ENCODE results near the gene ARID1A. TPM values are rescaled to one million over a fixed set of nuclear protein-coding genes. Genes with fewer than 3 reads are reported as not detected.

ARID1A gene
- total and polyA plus RNA-seq, 2 experiments from 2014 or later: 50.0 to 104 TPM

- Histone ChIP-seq H3K27me3 (ENCODE audit: insufficient read depth) (no peaks in the 10 kb centered on the region), H3K79me2 (replicated peaks; ENCODE audit: insufficient read depth) (peaks cover 83% of the 10 kb centered on the region), H3K4me2 (no peak overlapping the region), H2AFZ (no peak overlapping the region), H3K36me3 (ENCODE audit: insufficient read depth) (peaks cover 18% of the 10 kb centered on the region; the same call in 1 of the 2 replicates), H3F3A (replicated peaks; ENCODE audit: low read depth) (0 out of 2 replicates have a peak, but pooled peaks cover 5% of the 10 kb centered on the region), H4K20me1 (replicated peaks; ENCODE audit: insufficient read depth) (peaks cover 78% of the 10 kb centered on the region), H3K4me3 (no peak overlapping the region), H3K27ac (ENCODE audit: low read depth) (no peak overlapping the region), H3K9me2 (ENCODE audit: insufficient read depth) (no peaks in the 10 kb centered on the region), H3K4me1 (ENCODE audit: insufficient read depth) (peaks cover 9% of the 10 kb centered on the region)
- Mint-ChIP-seq H3K4me3 (no peak overlapping the region), H3K4me1 (peaks cover 18% of the 10 kb centered on the region), H3K36me3 (ENCODE audit: low read depth) (peaks cover 87% of the 10 kb centered on the region), H3K9me3 (no peaks in the 10 kb centered on the region), H3K27me3 (ENCODE audit: insufficient read depth, low read depth, poor library complexity) (peaks cover 6% of the 10 kb centered on the region), H3K27ac (no peak overlapping the region)
- DNase-seq (ENCODE audit: low spot score) (no peak), ATAC-seq (no peak)
- no peak for TF ChIP-seq NANOG (IDR thresholded peaks at IDR 0.05; ENCODE audit: borderline replicate concordance)
Observed at GRCh38 chr1:26748351-26748750, 52.5 kb downstream of the ARID1A start.

GRCh38 chr1:26749458-26749857, 53.6 kb downstream of the ARID1A start:
- H3K27me3 ChIP-seq (ENCODE audit: insufficient read depth): no peaks in the 10 kb centered on the region
- no peak overlapping the region for H3K27ac ChIP-seq (ENCODE audit: low read depth)
- H3K4me1 ChIP-seq (ENCODE audit: insufficient read depth): peaks cover 2% of the 10 kb centered on the region; the same call in 1 of the 2 replicates
- ATAC-seq: no peak
- H3K79me2 ChIP-seq (replicated peaks; ENCODE audit: insufficient read depth): peaks cover 92% of the 10 kb centered on the region
- H3K36me3 ChIP-seq (ENCODE audit: insufficient read depth): peaks cover 25% of the 10 kb centered on the region; the same call in 1 of the 2 replicates
- peaks cover 82% of the 10 kb centered on the region for H4K20me1 ChIP-seq (replicated peaks; ENCODE audit: insufficient read depth)
- no peaks in the 10 kb centered on the region for H3K9me2 ChIP-seq (ENCODE audit: insufficient read depth)
- H3K4me3 ChIP-seq: no peak overlapping the region
- no peak overlapping the region for H3K4me3 Mint-ChIP-seq
- H3K4me2 ChIP-seq: no peak overlapping the region
- H3K4me1 Mint-ChIP-seq: peaks cover 9% of the 10 kb centered on the region; the same call in 2 of the 3 replicates
- H3K27ac Mint-ChIP-seq: no peak overlapping the region
- no peak overlapping the region for H2AFZ ChIP-seq
- H3K36me3 Mint-ChIP-seq (ENCODE audit: low read depth): peaks cover 87% of the 10 kb centered on the region
- DNase-seq (ENCODE audit: low spot score): no peak
- no peaks in the 10 kb centered on the region; the same call in 2 of the 3 replicates for H3K9me3 Mint-ChIP-seq
- peaks cover 5% of the 10 kb centered on the region; the same call in 1 of the 2 replicates for H3F3A ChIP-seq (replicated peaks; ENCODE audit: low read depth)
- peaks cover 3% of the 10 kb centered on the region for H3K27me3 Mint-ChIP-seq (ENCODE audit: insufficient read depth, low read depth, poor library complexity)
- TF ChIP-seq STAT1 (IDR thresholded peaks at IDR 0.05; ENCODE audit: unreplicated experiment) (no peak), JUNB (IDR thresholded peaks at IDR 0.05; ENCODE audit: unreplicated experiment) (no peak), ZNF114 (CRISPR knock-in tag; IDR thresholded peaks at IDR 0.05) (no peak), EZH2 (IDR thresholded peaks at IDR 0.05; ENCODE audit: low read depth, unreplicated experiment) (no peak), ZNF331 (CRISPR knock-in tag; IDR thresholded peaks at IDR 0.05; ENCODE audit: low read depth) (no peak), REST (IDR thresholded peaks at IDR 0.05; ENCODE audit: unreplicated experiment) (no peak), ETS1 (IDR thresholded peaks at IDR 0.05) (no peak), CREB1 (CRISPR knock-in tag; IDR thresholded peaks at IDR 0.05; ENCODE audit: low read depth) (no peak), CTCF (conservative IDR thresholded peaks at IDR 0.05; ENCODE audit: low read depth in 2 of 2) (no peak), NANOG (IDR thresholded peaks at IDR 0.05; ENCODE audit: borderline replicate concordance) (no peak), POLR2AphosphoS5 (IDR thresholded peaks at IDR 0.05; ENCODE audit: low read depth) (no peak)

Measured in GM23338 (cell line).